ENCODE results near the gene RMRP. TPM values are rescaled to one million over a fixed set of nuclear protein-coding genes. Genes with fewer than 3 reads are reported as not detected.

Gene RMRP
- total RNA-seq, 2 donors from 2014 or later = 431 TPM; not detected in 1

- Histone ChIP-seq H3K4me1 (peaks cover 0 to 11% of the 10 kb centered on the region in 2 donors), H3K27me3 (no peaks in the 10 kb centered on the region), H3K9me3 (no peaks in the 10 kb centered on the region), H3K4me3 (no peak overlapping the region), H3K36me3 (no peaks in the 10 kb centered on the region), H3K27ac (no peak overlapping the region)
- TF ChIP-seq CTCF (IDR thresholded peaks at IDR 0.05) = no peak
- no peak for DNase-seq (ENCODE audit: low spot score)
These were observed 21.5 kb downstream of the RMRP start for GRCh38 chr9:35636135-35636876.

- no peak overlapping the region for H3K27ac ChIP-seq
- H3K36me3 ChIP-seq = no peaks in the 10 kb centered on the region
- no peaks in the 10 kb centered on the region for H3K9me3 ChIP-seq
- TF ChIP-seq CTCF (IDR thresholded peaks at IDR 0.05) = no peak
- H3K4me1 ChIP-seq = peaks cover 0 to 11% of the 10 kb centered on the region in 2 donors
- no peak for DNase-seq (ENCODE audit: low spot score)
- H3K4me3 ChIP-seq = no peak overlapping the region
- no peaks in the 10 kb centered on the region for H3K27me3 ChIP-seq
These were observed 22.1 kb downstream of the RMRP start for GRCh38 chr9:35635730-35636129.

- Histone ChIP-seq H3K9me3 (no peaks in the 10 kb centered on the region), H3K4me1 (no peaks in the 10 kb centered on the region), H3K4me3 (no peak overlapping the region), H3K27ac (no peak overlapping the region), H3K27me3 (no peaks in the 10 kb centered on the region), H3K36me3 (no peaks in the 10 kb centered on the region)
- no peak for DNase-seq (ENCODE audit: low spot score)
- TF ChIP-seq CTCF (IDR thresholded peaks at IDR 0.05) = no peak
These were observed 28.2 kb downstream of the RMRP start for GRCh38 chr9:35629597-35629996.

- no peak overlapping the region for H3K4me3 ChIP-seq
These were observed 29.3 kb downstream of the RMRP start for GRCh38 chr9:35628389-35628991.

GRCh38 chr9:35627575-35627974 lies 30.2 kb downstream of the RMRP start:
- Histone ChIP-seq H3K9me3 (no peaks in the 10 kb centered on the region), H3K4me1 (no peaks in the 10 kb centered on the region), H3K27ac (no peak overlapping the region), H3K36me3 (no peaks in the 10 kb centered on the region), H3K27me3 (no peaks in the 10 kb centered on the region), H3K4me3 (no peak overlapping the region)
- no peak for DNase-seq (ENCODE audit: low spot score)
- TF ChIP-seq CTCF (IDR thresholded peaks at IDR 0.05) = no peak

More at GRCh38 chr9:35628389-35628991, 29.3 kb downstream of the RMRP start:
- Histone ChIP-seq H3K9me3 (no peaks in the 10 kb centered on the region), H3K4me1 (no peaks in the 10 kb centered on the region), H3K27ac (no peak overlapping the region), H3K36me3 (no peaks in the 10 kb centered on the region), H3K27me3 (no peaks in the 10 kb centered on the region)
- no peak for TF ChIP-seq CTCF (IDR thresholded peaks at IDR 0.05)
- no peak for DNase-seq (ENCODE audit: low spot score)

Measured in right atrium auricular region (tissue), 2 donors.